ENCODE measurements around the gene GANAB. TPM values are rescaled to one million over a fixed set of nuclear protein-coding genes. Genes with fewer than 3 reads are reported as not detected.
"Not testable (repeated sequence)": the region's sequence is repeated elsewhere in the genome, so short reads cannot be mapped to it uniquely, and the experiment has no call there.

The GANAB gene
- total and polyA plus RNA-seq, 2 experiments from 2014 or later: 212 to 251 TPM

GRCh38 chr11:62678433-62678769, 32.0 kb upstream of the GANAB start:
- Histone ChIP-seq H3K4me1 (ENCODE audit: insufficient read depth) (peaks cover 14% of the 10 kb centered on the region), H3K9me3 (ENCODE audit: low read depth) (no peaks in the 10 kb centered on the region), H3K79me2 (peaks cover 39% of the 10 kb centered on the region), H2AFZ (peak overlapping the region; percentile 77), H3K27me3 (no peaks in the 10 kb centered on the region), H3K9me2 (replicated peaks; ENCODE audit: insufficient read depth) (no peaks in the 10 kb centered on the region), H3K4me3 (peak overlapping the region; percentile 78), H3K4me2 (peak overlapping the region; percentile 99), H4K20me1 (ENCODE audit: insufficient read depth, poor library complexity, severe bottlenecking) (no peaks in the 10 kb centered on the region), H3K27ac (peak overlapping the region; percentile 88), H3K36me3 (replicated peaks; ENCODE audit: insufficient read depth, low read depth) (no peaks in the 10 kb centered on the region)
- DNase-seq (ENCODE audit: low spot score): no peak
- WGBS (ENCODE audit: low lambda C conversion rate, missing lambda C conversion rate): 7% methylated on average over 15 of the region's 16 CpGs
- TF ChIP-seq EZH2 (IDR thresholded peaks at IDR 0.05; ENCODE audit: borderline replicate concordance) (no peak), CTCF (IDR thresholded peaks at IDR 0.05; ENCODE audit: poor library complexity) (no peak), EZH2phosphoT487 (IDR thresholded peaks at IDR 0.05; ENCODE audit: low read depth, severe bottlenecking, unreplicated experiment) (no peak)

GRCh38 chr11:62677714-62678113, 31.3 kb upstream of the GANAB start:
- no peaks in the 10 kb centered on the region for H3K27me3 ChIP-seq
- H3K79me2 ChIP-seq: peaks cover 46% of the 10 kb centered on the region
- H3K4me2 ChIP-seq: peak overlapping the region; percentile 99
- no peak overlapping the region for H2AFZ ChIP-seq
- no peaks in the 10 kb centered on the region for H3K36me3 ChIP-seq (replicated peaks; ENCODE audit: insufficient read depth, low read depth)
- no peaks in the 10 kb centered on the region for H4K20me1 ChIP-seq (ENCODE audit: insufficient read depth, poor library complexity, severe bottlenecking)
- no peaks in the 10 kb centered on the region for H3K9me3 ChIP-seq (ENCODE audit: low read depth)
- no peak overlapping the region for H3K4me3 ChIP-seq
- TF ChIP-seq EZH2 (IDR thresholded peaks at IDR 0.05; ENCODE audit: borderline replicate concordance): no peak
- TF ChIP-seq EZH2phosphoT487 (IDR thresholded peaks at IDR 0.05; ENCODE audit: low read depth, severe bottlenecking, unreplicated experiment): no peak
- no peak for TF ChIP-seq CTCF (IDR thresholded peaks at IDR 0.05; ENCODE audit: poor library complexity)
- H3K4me1 ChIP-seq (ENCODE audit: insufficient read depth): peaks cover 21% of the 10 kb centered on the region
- no peaks in the 10 kb centered on the region for H3K9me2 ChIP-seq (replicated peaks; ENCODE audit: insufficient read depth)
- 94% methylated on average over 15 of the region's 15 CpGs for WGBS (ENCODE audit: low lambda C conversion rate, missing lambda C conversion rate)
- H3K27ac ChIP-seq: peak overlapping the region; percentile 88
- no peak for DNase-seq (ENCODE audit: low spot score)

GRCh38 chr11:62677156-62677555, 30.7 kb upstream of the GANAB start:
- Histone ChIP-seq H3K27me3 (no peaks in the 10 kb centered on the region), H3K79me2 (peaks cover 49% of the 10 kb centered on the region), H3K36me3 (replicated peaks; ENCODE audit: insufficient read depth, low read depth) (no peaks in the 10 kb centered on the region), H2AFZ (no peak overlapping the region), H3K4me3 (no peak overlapping the region), H4K20me1 (ENCODE audit: insufficient read depth, poor library complexity, severe bottlenecking) (no peaks in the 10 kb centered on the region), H3K9me3 (ENCODE audit: low read depth) (no peaks in the 10 kb centered on the region), H3K27ac (no peak overlapping the region), H3K4me2 (no peak overlapping the region), H3K4me1 (ENCODE audit: insufficient read depth) (peaks cover 27% of the 10 kb centered on the region), H3K9me2 (replicated peaks; ENCODE audit: insufficient read depth) (no peaks in the 10 kb centered on the region)
- TF ChIP-seq CTCF (IDR thresholded peaks at IDR 0.05; ENCODE audit: poor library complexity): no peak
- no peak for TF ChIP-seq EZH2 (IDR thresholded peaks at IDR 0.05; ENCODE audit: borderline replicate concordance)
- TF ChIP-seq EZH2phosphoT487 (IDR thresholded peaks at IDR 0.05; ENCODE audit: low read depth, severe bottlenecking, unreplicated experiment): no peak
- WGBS (ENCODE audit: low lambda C conversion rate, missing lambda C conversion rate): 86% methylated on average over 6 of the region's 6 CpGs
- DNase-seq (ENCODE audit: low spot score): no peak

DNA sequence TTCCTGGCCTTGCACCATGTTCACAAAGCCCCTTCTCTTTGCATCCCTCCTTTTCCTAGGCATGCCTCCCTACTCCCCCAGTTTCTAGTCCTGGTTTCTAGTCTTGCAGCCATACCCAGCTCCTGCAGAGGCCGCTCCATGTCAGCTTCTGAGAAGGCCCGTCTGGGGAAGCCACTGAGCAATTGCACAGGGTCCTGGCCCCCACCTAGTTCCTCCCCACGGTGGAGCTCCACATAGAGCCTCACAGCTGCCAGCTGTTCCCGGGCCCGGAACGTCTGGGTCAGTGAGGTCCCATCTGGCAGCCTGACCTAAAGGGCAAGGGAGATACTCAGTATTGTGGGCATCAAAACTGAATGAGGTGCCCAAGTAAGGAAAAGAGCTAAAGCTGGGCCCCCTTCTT, 30.3 kb upstream of the GANAB start:
- H2AFZ ChIP-seq: no peak overlapping the region
- no peaks in the 10 kb centered on the region for H4K20me1 ChIP-seq (ENCODE audit: insufficient read depth, poor library complexity, severe bottlenecking)
- WGBS (ENCODE audit: low lambda C conversion rate, missing lambda C conversion rate): 81% methylated on average over 6 of the region's 6 CpGs
- H3K36me3 ChIP-seq (replicated peaks; ENCODE audit: insufficient read depth, low read depth): no peaks in the 10 kb centered on the region
- peaks cover 27% of the 10 kb centered on the region for H3K4me1 ChIP-seq (ENCODE audit: insufficient read depth)
- H3K9me3 ChIP-seq (ENCODE audit: low read depth): no peaks in the 10 kb centered on the region
- no peak overlapping the region for H3K27ac ChIP-seq
- DNase-seq (ENCODE audit: low spot score): no peak
- no peak overlapping the region for H3K4me2 ChIP-seq
- no peaks in the 10 kb centered on the region for H3K9me2 ChIP-seq (replicated peaks; ENCODE audit: insufficient read depth)
- TF ChIP-seq EZH2phosphoT487 (IDR thresholded peaks at IDR 0.05; ENCODE audit: low read depth, severe bottlenecking, unreplicated experiment) (no peak), CTCF (IDR thresholded peaks at IDR 0.05; ENCODE audit: poor library complexity) (no peak), EZH2 (IDR thresholded peaks at IDR 0.05; ENCODE audit: borderline replicate concordance) (no peak)
- H3K79me2 ChIP-seq: peaks cover 51% of the 10 kb centered on the region
- H3K4me3 ChIP-seq: no peak overlapping the region
- no peaks in the 10 kb centered on the region for H3K27me3 ChIP-seq

- H3K27ac ChIP-seq; H3K4me2 ChIP-seq; H3K9me3 ChIP-seq (ENCODE audit: low read depth); H3K9me2 ChIP-seq (replicated peaks; ENCODE audit: insufficient read depth); H2AFZ ChIP-seq; H4K20me1 ChIP-seq (ENCODE audit: insufficient read depth, poor library complexity, severe bottlenecking); H3K27me3 ChIP-seq; H3K36me3 ChIP-seq (replicated peaks; ENCODE audit: insufficient read depth, low read depth); H3K4me3 ChIP-seq; DNase-seq (ENCODE audit: low spot score): not testable (repeated sequence)
- Histone ChIP-seq H3K4me1 (ENCODE audit: insufficient read depth) (peaks cover 27% of the 10 kb centered on the region), H3K79me2 (peaks cover 54% of the 10 kb centered on the region)
- WGBS (ENCODE audit: low lambda C conversion rate, missing lambda C conversion rate): 92% methylated on average over 10 of the region's 10 CpGs
These were observed 29.0 kb upstream of the GANAB start for GRCh38 chr11:62675415-62675814.

All from hepatocyte (in vitro differentiated cells).